GM19099 (cell line): ENCODE data around the gene ACOT11.

Experiments used
- POLR2A ChIP-seq: IDR thresholded peaks from 3 replicates; pipeline ENCODE4 v1.6.1; 2011; ENCODE audit warnings: low read depth; ENCODE audit not compliant: insufficient read length; ENCODE audit errors: extremely low read depth

Gene ACOT11

GRCh38 chr1:54658164-54658913, 110.3 kb downstream of the ACOT11 start:
- TF ChIP-seq POLR2A = no peak
